Left lung (tissue), 10 donors: ENCODE measurements around the gene AP2B1. TPM values are rescaled to one million over a fixed set of nuclear protein-coding genes. Genes with fewer than 3 reads are reported as not detected.

Experiments used
- ATAC-seq: fragments of 200-7000 bp; cut with Tn5 transposase; one replicate; pipeline ENCODE4 v1.9.1; 2020; ENCODE audit warnings: moderate library complexity
- DNase-seq, 4 donors: peaks; one replicate each; pipeline ENCODE4 v3.0.0-alpha.2; 2013 to 2020
- H3K27ac ChIP-seq, 2 donors: fragments of 200-600 bp; sonication (generic) in 1 of 2; one replicate each; pipeline versions ENCODE4 v1.5.0 to v1.8.0; 2020 to 2021
- H3K27me3 ChIP-seq, 2 donors: fragments of 200-600 bp; sonication (generic) in 1 of 2; one replicate each; pipeline versions ENCODE4 v1.5.0 to v1.8.0; 2020 to 2021
- H3K36me3 ChIP-seq, 2 donors: fragments of 200-600 bp; sonication (generic) in 1 of 2; one replicate each; pipeline versions ENCODE4 v1.5.0 to v1.8.0; 2020 to 2021
- H3K4me1 ChIP-seq, 2 donors: fragments of 200-600 bp; one replicate each; pipeline ENCODE4 v1.8.0; 2021
- H3K4me3 ChIP-seq, 2 donors: fragments of 200-600 bp; sonication (generic) in 1 of 2; one replicate each; pipeline versions ENCODE4 v1.5.0 to v1.8.0; 2020 to 2021; ENCODE audit warnings: mild to moderate bottlenecking in 1 of 2
- H3K9me3 ChIP-seq, 2 donors: fragments of 200-600 bp; sonication (generic) in 1 of 2; one replicate each; pipeline versions ENCODE4 v1.5.0 to v1.8.0; 2020 to 2021
- intact Hi-C, 2 donors: fragments of 100-400 bp; cut with DNase I; formaldehyde crosslinking; loops; one replicate each; pipeline versions ENCODE4 v1.11.2 to v1.14.2; 2022
- polyA plus RNA-seq, 6 donors: library from polyadenylated mRNA; unstranded; fragments of 120-200 nt; gene quantifications; one replicate each; pipeline ENCODE4 v1.2.1, GENCODE V29; 2013; ENCODE audit not compliant: insufficient read length in 6 of 6
- total RNA-seq, 2 donors: library from RNA; stranded (reverse); fragmentation: NEBNext Ultra II Directional; extraction: Animal tissue kit (Norgen Biotek cat#: 25700); gene quantifications; one replicate each; pipeline ENCODE4 v1.2.1, GENCODE V29; 2021
- TF ChIP-seq, protein P1 (sequence below), 2 donors: fragments of 200-600 bp; sonication (generic) in 1 of 2; IDR thresholded peaks; one replicate each; pipeline versions ENCODE4 v1.5.0 to v1.8.0; 2021; ENCODE audit warnings: antibody characterized with exemption in 2 of 2
- donor health status: DM: no; HTN: yes; CAD: no.
- donor health status: DM: no; HTN: no; CAD: no.

Gene AP2B1
- total and polyA plus RNA-seq, 8 donors: 132 to 195 (median 154) TPM

DNA sequence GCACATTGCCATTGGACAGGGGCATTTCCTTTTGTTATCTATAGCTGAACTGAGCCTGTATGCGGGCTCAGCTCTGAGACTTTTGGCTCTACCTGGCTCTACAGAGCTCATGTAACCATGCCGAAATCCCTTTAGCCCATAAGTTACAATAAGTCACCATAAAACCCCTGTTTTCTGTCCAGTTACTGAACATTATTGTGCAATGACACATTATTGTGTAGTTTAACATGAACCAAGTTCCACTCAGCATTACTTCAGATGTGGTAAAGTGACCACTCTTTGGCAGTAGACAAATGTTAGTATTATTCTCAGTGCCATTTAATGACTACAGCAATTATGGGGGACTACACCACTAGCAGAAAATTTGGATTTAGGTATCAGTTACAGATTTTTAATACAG is 78.9 kb downstream of the AP2B1 start:
- peaks cover 0 to 78% of the 10 kb centered on the region in 2 donors for H3K36me3 ChIP-seq
- no peak overlapping the region for H3K27ac ChIP-seq
- no peaks in the 10 kb centered on the region for H3K9me3 ChIP-seq
- no peaks in the 10 kb centered on the region for H3K4me1 ChIP-seq
- no peak for DNase-seq
- intact Hi-C loops: no loop called here
- no peak for ATAC-seq
- TF ChIP-seq, protein P1, sequence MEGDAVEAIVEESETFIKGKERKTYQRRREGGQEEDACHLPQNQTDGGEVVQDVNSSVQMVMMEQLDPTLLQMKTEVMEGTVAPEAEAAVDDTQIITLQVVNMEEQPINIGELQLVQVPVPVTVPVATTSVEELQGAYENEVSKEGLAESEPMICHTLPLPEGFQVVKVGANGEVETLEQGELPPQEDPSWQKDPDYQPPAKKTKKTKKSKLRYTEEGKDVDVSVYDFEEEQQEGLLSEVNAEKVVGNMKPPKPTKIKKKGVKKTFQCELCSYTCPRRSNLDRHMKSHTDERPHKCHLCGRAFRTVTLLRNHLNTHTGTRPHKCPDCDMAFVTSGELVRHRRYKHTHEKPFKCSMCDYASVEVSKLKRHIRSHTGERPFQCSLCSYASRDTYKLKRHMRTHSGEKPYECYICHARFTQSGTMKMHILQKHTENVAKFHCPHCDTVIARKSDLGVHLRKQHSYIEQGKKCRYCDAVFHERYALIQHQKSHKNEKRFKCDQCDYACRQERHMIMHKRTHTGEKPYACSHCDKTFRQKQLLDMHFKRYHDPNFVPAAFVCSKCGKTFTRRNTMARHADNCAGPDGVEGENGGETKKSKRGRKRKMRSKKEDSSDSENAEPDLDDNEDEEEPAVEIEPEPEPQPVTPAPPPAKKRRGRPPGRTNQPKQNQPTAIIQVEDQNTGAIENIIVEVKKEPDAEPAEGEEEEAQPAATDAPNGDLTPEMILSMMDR (IDR thresholded peaks at IDR 0.05): no peak
- no peak overlapping the region for H3K4me3 ChIP-seq
- no peaks in the 10 kb centered on the region for H3K27me3 ChIP-seq

DNA sequence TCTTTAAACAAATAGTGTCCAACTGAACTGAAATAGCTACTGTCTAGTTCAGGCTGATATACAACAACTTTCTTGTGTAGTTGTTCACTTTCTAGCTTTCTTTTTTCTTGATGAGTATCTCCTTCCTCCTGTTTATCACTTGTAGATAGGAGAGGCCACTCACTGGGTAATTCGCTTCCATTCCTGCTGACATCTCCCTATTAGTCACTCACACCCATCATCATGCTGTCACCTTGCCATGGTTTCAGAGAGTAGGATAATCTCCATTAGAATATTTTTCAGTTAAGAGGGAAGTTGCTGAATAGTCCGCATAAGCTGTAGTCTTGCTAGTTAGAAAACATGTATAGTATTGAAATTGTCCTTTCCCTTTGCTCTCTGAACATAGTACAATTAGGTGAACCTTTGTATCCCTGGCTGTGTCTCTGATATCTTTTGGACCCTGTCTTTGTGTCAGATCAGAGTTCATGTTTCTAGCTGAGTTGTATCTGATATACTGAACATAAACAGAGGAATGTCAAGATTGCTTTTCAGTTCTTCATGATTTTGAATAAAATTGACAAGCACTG is 79.9 kb downstream of the AP2B1 start:
- no peak overlapping the region for H3K27ac ChIP-seq

DNA sequence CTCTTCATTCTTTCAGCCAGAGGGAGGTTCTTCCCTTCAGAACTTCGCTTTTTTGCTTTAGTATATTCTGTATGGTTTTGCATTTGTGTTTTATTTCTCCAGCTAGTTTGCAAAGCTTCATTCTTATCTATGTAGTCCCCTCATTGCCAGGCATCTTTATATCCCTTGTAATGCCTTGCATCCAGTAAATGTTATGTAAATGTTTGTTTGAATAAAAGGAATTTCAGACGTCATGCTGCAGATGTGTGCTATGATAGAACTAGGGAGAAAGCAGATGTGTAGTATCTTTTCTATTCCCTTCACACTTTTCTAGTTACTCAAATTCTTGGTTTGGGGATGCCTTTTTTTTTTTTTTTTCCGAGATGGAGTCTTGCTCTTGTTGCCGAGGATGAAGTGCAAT is 81.7 kb downstream of the AP2B1 start:
- DNase-seq: no peak

More for the DNA sequence above, 79.9 kb downstream of the AP2B1 start:
- ATAC-seq (no peak), DNase-seq (no peak)
- Histone ChIP-seq H3K27me3 (no peaks in the 10 kb centered on the region), H3K9me3 (no peaks in the 10 kb centered on the region), H3K36me3 (peaks cover 0 to 83% of the 10 kb centered on the region in 2 donors), H3K4me1 (no peaks in the 10 kb centered on the region), H3K4me3 (no peak overlapping the region)
- intact Hi-C loops: no loop called here
- TF ChIP-seq, protein P1 (IDR thresholded peaks at IDR 0.05): no peak

DNA sequence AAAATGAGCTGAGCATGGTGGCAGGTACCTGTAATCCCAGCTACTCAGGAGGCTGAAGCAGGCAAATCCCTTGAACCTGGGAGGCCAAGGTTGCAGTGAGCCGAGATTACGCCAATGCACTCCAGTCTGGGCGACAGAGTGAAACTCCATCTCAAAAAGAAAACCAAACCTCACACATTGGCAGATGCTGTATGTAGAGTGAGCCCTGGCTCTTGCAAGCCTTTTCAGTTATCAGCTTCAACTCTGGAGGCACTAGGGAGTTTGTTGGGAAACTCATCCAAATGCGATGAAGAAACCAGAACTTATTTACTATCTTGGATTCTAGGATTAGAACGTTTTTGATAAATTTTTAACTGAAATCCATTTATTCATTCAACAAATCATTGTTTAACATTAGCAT is 87.4 kb downstream of the AP2B1 start:
- H3K27me3 ChIP-seq: no peaks in the 10 kb centered on the region
- H3K27ac ChIP-seq: no peak overlapping the region
- no peaks in the 10 kb centered on the region for H3K4me1 ChIP-seq
- H3K36me3 ChIP-seq: peaks cover 0 to 72% of the 10 kb centered on the region in 2 donors
- no peak overlapping the region for H3K4me3 ChIP-seq
- ATAC-seq (no peak), DNase-seq (no peak)
- intact Hi-C loops: no loop called here
- TF ChIP-seq, protein P1 (IDR thresholded peaks at IDR 0.05): no peak
- H3K9me3 ChIP-seq: no peaks in the 10 kb centered on the region

More for the DNA sequence above, 81.7 kb downstream of the AP2B1 start:
- H3K9me3 ChIP-seq: no peaks in the 10 kb centered on the region
- TF ChIP-seq, protein P1 (IDR thresholded peaks at IDR 0.05): no peak
- H3K27me3 ChIP-seq: no peaks in the 10 kb centered on the region
- H3K4me1 ChIP-seq: no peaks in the 10 kb centered on the region
- H3K4me3 ChIP-seq: no peak overlapping the region
- no peak overlapping the region for H3K27ac ChIP-seq
- ATAC-seq: no peak
- intact Hi-C loops: no loop called here
- H3K36me3 ChIP-seq: peaks cover 0 to 86% of the 10 kb centered on the region in 2 donors

DNA sequence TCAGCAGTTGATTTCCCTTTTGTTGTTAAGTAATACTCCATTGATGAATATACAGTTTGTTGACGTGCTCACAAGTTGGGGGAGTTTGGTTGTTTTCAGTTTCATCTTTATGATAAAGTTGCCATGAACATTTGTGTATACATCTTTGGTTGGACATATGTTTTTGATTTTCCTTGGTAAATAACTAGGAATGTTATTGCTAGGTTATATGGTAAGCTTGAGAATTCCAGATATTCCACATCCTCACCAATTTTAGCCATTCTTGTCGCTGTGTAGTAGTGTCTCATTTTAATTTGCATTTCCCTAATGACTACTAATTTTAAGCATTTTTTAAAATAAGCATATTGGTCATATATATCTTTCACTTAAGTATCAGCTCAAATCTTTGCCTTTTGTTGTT is 89.3 kb downstream of the AP2B1 start:
- peaks cover 0 to 77% of the 10 kb centered on the region in 2 donors for H3K36me3 ChIP-seq
- intact Hi-C loops: no loop called here

More for the DNA sequence above, 89.3 kb downstream of the AP2B1 start:
- TF ChIP-seq, protein P1 (IDR thresholded peaks at IDR 0.05): no peak
- Histone ChIP-seq H3K4me1 (no peaks in the 10 kb centered on the region), H3K27ac (no peak overlapping the region), H3K4me3 (no peak overlapping the region), H3K9me3 (no peaks in the 10 kb centered on the region), H3K27me3 (no peaks in the 10 kb centered on the region)
- DNase-seq: no peak
- no peak for ATAC-seq
